Measurements from ENCODE around the gene NSMCE4A. TPM values are rescaled to one million over a fixed set of nuclear protein-coding genes. Genes with fewer than 3 reads are reported as not detected.

NSMCE4A gene
- total and polyA plus RNA-seq, 2 donors (not counting 1 experiment from before 2014, with no cell fraction given): 89.7 to 92.4 TPM

GRCh38 chr10:121983852-121984251, 8.8 kb upstream of the NSMCE4A start:
- Histone ChIP-seq H3K4me1 (ENCODE audit: control insufficient read depth in 2 of 2, insufficient read depth in 2 of 2, low read length in 2 of 2) (no peaks in the 10 kb centered on the region), H3K36me3 (replicated peaks in 1 of 2; ENCODE audit: control extremely low read depth in 1 of 2, control insufficient read depth in 1 of 2, extremely low read depth in 1 of 2, insufficient read depth in 2 of 2, low read length in 1 of 2) (no peaks in the 10 kb centered on the region), H3K9me3 (ENCODE audit: control extremely low read depth in 1 of 3, control insufficient read depth in 2 of 3, insufficient read depth in 1 of 3, low read length in 2 of 3) (peaks cover 1 to 22% (median 9%) of the 10 kb centered on the region in 3 donors), H2AFZ (ENCODE audit: insufficient read depth, low read depth, low read length, poor library complexity, severe bottlenecking) (no peak overlapping the region), H3K9ac (ENCODE audit: low read length) (no peak overlapping the region), H3K4me3 (ENCODE audit: control extremely low read depth in 1 of 5, extremely low read depth in 1 of 5, insufficient read depth in 1 of 5, low read depth in 2 of 5, low read length in 4 of 5) (no peak overlapping the region), H4K20me1 (ENCODE audit: control insufficient read depth, insufficient read depth, low read length, poor library complexity, severe bottlenecking) (no peaks in the 10 kb centered on the region), H3K27ac (ENCODE audit: low read length in 2 of 2) (no peak overlapping the region), H3K4me2 (replicated peaks; ENCODE audit: low read depth, low read length, poor library complexity, severe bottlenecking) (no peak overlapping the region), H3K27me3 (replicated peaks in 1 of 4; ENCODE audit: control extremely low read depth in 1 of 4, control insufficient read depth in 3 of 4, insufficient read depth in 4 of 4, low read length in 3 of 4) (peaks cover 0 to 3% (median 0%) of the 10 kb centered on the region in 4 experiments), H3K79me2 (ENCODE audit: control insufficient read depth, insufficient read depth, low read length) (no peaks in the 10 kb centered on the region)
- DNase-seq (no peak), ATAC-seq (ENCODE audit: low read depth) (no peak)
- no peak overlapping the region for H3K27ac Mint-ChIP-seq
- no peaks in the 10 kb centered on the region for H3K4me1 Mint-ChIP-seq
- H3K4me3 Mint-ChIP-seq: no peak overlapping the region
- ChIA-PET POLR2A (no interaction called here), CTCF (no interaction called here)
- H3K9me3 Mint-ChIP-seq (ENCODE audit: insufficient read depth): peaks cover 13% of the 10 kb centered on the region
- 76% methylated on average over 2 of the region's 5 CpGs for WGBS (ENCODE audit: insufficient coverage)
- peaks cover 15% of the 10 kb centered on the region for H3K27me3 Mint-ChIP-seq
- TF ChIP-seq CTCF (IDR thresholded peaks at IDR 0.05) (no peak), EZH2 (IDR thresholded peaks at IDR 0.05; ENCODE audit: borderline replicate concordance, insufficient read depth, low read depth, low read length, poor library complexity, severe bottlenecking) (no peak)
- intact Hi-C loops (cut with micrococcal nuclease): no loop called here

- no peaks in the 10 kb centered on the region for H3K4me1 ChIP-seq (ENCODE audit: control insufficient read depth in 2 of 2, insufficient read depth in 2 of 2, low read length in 2 of 2)
- ATAC-seq (ENCODE audit: low read depth) (no peak), DNase-seq (no peak)
- no peaks in the 10 kb centered on the region for H3K79me2 ChIP-seq (ENCODE audit: control insufficient read depth, insufficient read depth, low read length)
- H3K27ac ChIP-seq (ENCODE audit: low read length in 2 of 2): no peak overlapping the region
- H3K9me3 Mint-ChIP-seq (ENCODE audit: insufficient read depth): peaks cover 13% of the 10 kb centered on the region
- H3K27me3 Mint-ChIP-seq: peaks cover 4% of the 10 kb centered on the region
- intact Hi-C loops (cut with micrococcal nuclease): no loop called here
- no peak overlapping the region for H2AFZ ChIP-seq (ENCODE audit: insufficient read depth, low read depth, low read length, poor library complexity, severe bottlenecking)
- POLR2A ChIA-PET: no interaction called here
- H4K20me1 ChIP-seq (ENCODE audit: control insufficient read depth, insufficient read depth, low read length, poor library complexity, severe bottlenecking): no peaks in the 10 kb centered on the region
- no CpG with 5 or more reads among the region's 2 CpGs for WGBS (ENCODE audit: insufficient coverage)
- TF ChIP-seq EZH2 (IDR thresholded peaks at IDR 0.05; ENCODE audit: borderline replicate concordance, insufficient read depth, low read depth, low read length, poor library complexity, severe bottlenecking) (no peak), CTCF (IDR thresholded peaks at IDR 0.05) (no peak)
- no peak overlapping the region for H3K9ac ChIP-seq (ENCODE audit: low read length)
- H3K27me3 ChIP-seq (replicated peaks in 1 of 4; ENCODE audit: control extremely low read depth in 1 of 4, control insufficient read depth in 3 of 4, insufficient read depth in 4 of 4, low read length in 3 of 4): peaks cover 0 to 3% (median 0%) of the 10 kb centered on the region in 4 experiments
- peaks cover 1 to 22% (median 9%) of the 10 kb centered on the region in 3 donors for H3K9me3 ChIP-seq (ENCODE audit: control extremely low read depth in 1 of 3, control insufficient read depth in 2 of 3, insufficient read depth in 1 of 3, low read length in 2 of 3)
- no peak overlapping the region for H3K27ac Mint-ChIP-seq
- H3K4me1 Mint-ChIP-seq: no peaks in the 10 kb centered on the region
- H3K4me3 Mint-ChIP-seq: no peak overlapping the region
- no peaks in the 10 kb centered on the region for H3K36me3 ChIP-seq (replicated peaks in 1 of 2; ENCODE audit: control extremely low read depth in 1 of 2, control insufficient read depth in 1 of 2, extremely low read depth in 1 of 2, insufficient read depth in 2 of 2, low read length in 1 of 2)
- no peak overlapping the region for H3K4me2 ChIP-seq (replicated peaks; ENCODE audit: low read depth, low read length, poor library complexity, severe bottlenecking)
- CTCF ChIA-PET: no interaction called here
- H3K4me3 ChIP-seq (ENCODE audit: control extremely low read depth in 1 of 5, extremely low read depth in 1 of 5, insufficient read depth in 1 of 5, low read depth in 2 of 5, low read length in 4 of 5): no peak overlapping the region
Observed at GRCh38 chr10:121981346-121981745, 6.3 kb upstream of the NSMCE4A start.

All from B cell (primary cell).